CD14-positive monocyte (primary cell): ENCODE measurements around the gene LIN7A. TPM values are rescaled to one million over a fixed set of nuclear protein-coding genes. Genes with fewer than 3 reads are reported as not detected.

Source experiments
- DNase-seq, 3 donors: peaks; one replicate each; pipeline ENCODE4 v3.0.0-alpha.2; 2011 to 2022
- H2AFZ ChIP-seq: 2 replicates; pipeline ENCODE4 v1.6.0; 2012; ENCODE audit warnings: mild to moderate bottlenecking, low read depth, low read length, inconsistent platforms; ENCODE audit not compliant: insufficient read depth, poor library complexity, severe bottlenecking
- H3K27ac ChIP-seq, 2 donors: 1 replicate in 1 of 2; 2 replicates in 1 of 2; pipeline ENCODE4 v1.5.1; 2012 to 2013; ENCODE audit warnings: low read length in 2 of 2, control low read depth in 1 of 2, inconsistent platforms in 1 of 2, low read depth in 1 of 2, mild to moderate bottlenecking in 1 of 2
- H3K27me3 ChIP-seq, 2 donors: one replicate each; pipeline versions ENCODE4 v1.6.0 to v1.6.1; 2011 to 2013; ENCODE audit warnings: low read length in 2 of 2; ENCODE audit not compliant: control insufficient read depth in 2 of 2, insufficient read depth in 2 of 2
- H3K36me3 ChIP-seq, 2 donors: replicated peaks in 1 of 2; 1 replicate in 1 of 2; 2 replicates in 1 of 2; pipeline versions ENCODE4 v1.5.1 to v1.6.1; 2012 to 2013; ENCODE audit warnings: low read length in 2 of 2, control low read depth in 1 of 2, inconsistent platforms in 1 of 2, mild to moderate bottlenecking in 1 of 2; ENCODE audit not compliant: insufficient read depth in 2 of 2, control insufficient read depth in 1 of 2
- H3K4me1 ChIP-seq, 2 donors: 1 replicate in 1 of 2; 2 replicates in 1 of 2; pipeline versions ENCODE4 v1.5.1 to v1.6.1; 2012 to 2013; ENCODE audit warnings: low read length in 2 of 2, control low read depth in 1 of 2, inconsistent platforms in 1 of 2, mild to moderate bottlenecking in 1 of 2, moderate library complexity in 1 of 2; ENCODE audit not compliant: insufficient read depth in 2 of 2, control insufficient read depth in 1 of 2
- H3K4me2 ChIP-seq: replicated peaks from 2 replicates; pipeline ENCODE3; 2012; ENCODE audit warnings: low read length, moderate library complexity, mild to moderate bottlenecking; ENCODE audit not compliant: poor library complexity, severe bottlenecking; ENCODE audit errors: extremely low read depth
- H3K4me3 ChIP-seq, 3 experiments: fragments of 200-600 bp in 1 of 3; sonication (generic) in 1 of 3; replicated peaks in 1 of 3; 1 replicate in 2 of 3; 2 replicates in 1 of 3; pipeline ENCODE4 v1.5.1; 2011 to 2013; ENCODE audit warnings: low read length in 3 of 3, mild to moderate bottlenecking in 3 of 3, control low read depth in 2 of 3, low read depth in 2 of 3, inconsistent platforms in 1 of 3, moderate library complexity in 1 of 3
- H3K79me2 ChIP-seq: 2 replicates; pipeline ENCODE4 v1.6.0; 2012; ENCODE audit warnings: mild to moderate bottlenecking, control low read depth, inconsistent platforms, low read length, moderate library complexity; ENCODE audit not compliant: insufficient read depth
- H3K9ac ChIP-seq: 2 replicates; pipeline ENCODE4 v1.6.0; 2017; ENCODE audit warnings: low read length, mild to moderate bottlenecking; ENCODE audit not compliant: insufficient read depth, poor library complexity, severe bottlenecking
- H3K9me3 ChIP-seq, 2 donors: replicated peaks in 1 of 2; 1 replicate in 1 of 2; 2 replicates in 1 of 2; pipeline versions ENCODE4 v1.5.1 to v1.6.1; 2012 to 2013; ENCODE audit warnings: low read length in 2 of 2, control low read depth in 1 of 2; ENCODE audit not compliant: control insufficient read depth in 1 of 2, insufficient read depth in 1 of 2
- H4K20me1 ChIP-seq: 2 replicates; pipeline ENCODE4 v1.6.0; 2012; ENCODE audit warnings: mild to moderate bottlenecking, low read length, control low read depth, moderate library complexity; ENCODE audit not compliant: insufficient read depth
- H3K27ac Mint-ChIP-seq, 7 donors: one replicate each; pipeline ENCODE4 v1.8.0; 2020; ENCODE audit warnings: mild to moderate bottlenecking in 7 of 7, mixed read lengths in 7 of 7, moderate library complexity in 6 of 7, inconsistent platforms in 2 of 7
- H3K27me3 Mint-ChIP-seq, 3 donors: one replicate each; pipeline ENCODE4 v1.8.0; 2021 to 2022; ENCODE audit warnings: low read depth in 3 of 3, mild to moderate bottlenecking in 3 of 3, mixed read lengths in 3 of 3, moderate library complexity in 3 of 3, inconsistent platforms in 1 of 3
- H3K36me3 Mint-ChIP-seq, 2 donors: one replicate each; pipeline ENCODE4 v1.8.0; 2020; ENCODE audit warnings: mixed read lengths in 2 of 2, inconsistent platforms in 1 of 2, mild to moderate bottlenecking in 1 of 2
- H3K4me1 Mint-ChIP-seq: one replicate; pipeline ENCODE4 v1.8.0; 2020; ENCODE audit warnings: mild to moderate bottlenecking, mixed read lengths
- H3K4me3 Mint-ChIP-seq, 2 donors: one replicate each; pipeline ENCODE4 v1.8.0; 2020; ENCODE audit warnings: mild to moderate bottlenecking in 2 of 2, mixed read lengths in 2 of 2, moderate library complexity in 1 of 2
- H3K9me3 Mint-ChIP-seq, 7 donors: one replicate each; pipeline ENCODE4 v1.8.0; 2020 to 2022; ENCODE audit warnings: mixed read lengths in 7 of 7, mild to moderate bottlenecking in 6 of 7, moderate library complexity in 6 of 7, inconsistent platforms in 2 of 7
- CTCF ChIP-seq: fragments of 200-600 bp; IDR thresholded peaks from one replicate; pipeline ENCODE4 v1.8.0; 2022; ENCODE audit warnings: antibody characterized with exemption, mild to moderate bottlenecking
- WGBS: methylation state at CpG from one replicate; pipeline ENCODE4 v1.1.5; 2013; ENCODE audit warnings: missing lambda C conversion rate; ENCODE audit not compliant: insufficient coverage; 5-methylcytosine and 5-hydroxymethylcytosine counted together
- intact Hi-C, 2 donors: fragments of 100-400 bp; cut with micrococcal nuclease; formaldehyde crosslinking; loops; one replicate each; pipeline versions ENCODE4 v1.15.0 to v1.15.1; 2023
- polyA plus RNA-seq, 3 donors: library from polyadenylated mRNA; depleted of rRNA in 1 of 3; unstranded in 2 of 3; stranded (reverse) in 1 of 3; fragments of 300-500 nt in 2 of 3; fragments of >200 nt in 1 of 3; fragmentation: Illumina TruSeq in 2 of 3; gene quantifications; 1 replicate in 2 of 3; 2 replicates in 1 of 3; pipeline ENCODE4 v1.2.3, GENCODE V29; 2012 to 2021

Gene LIN7A
- polyA plus RNA-seq, 3 donors: 8.0 to 16.6 (median 15.2) TPM

- Mint-ChIP-seq H3K4me3 (no peak overlapping the region), H3K36me3 (peaks cover 54 to 62% of the 10 kb centered on the region in 2 donors), H3K9me3 (no peaks in the 10 kb centered on the region), H3K4me1 (no peaks in the 10 kb centered on the region), H3K27me3 (no peaks in the 10 kb centered on the region), H3K27ac (no peak overlapping the region)
- no peak for TF ChIP-seq CTCF
- no peak for DNase-seq
- 92% methylated on average over 2 of the region's 4 CpGs for WGBS
- Histone ChIP-seq H3K4me3 (no peak overlapping the region), H3K4me2 (no peak overlapping the region), H3K79me2 (no peaks in the 10 kb centered on the region), H3K27ac (no peak overlapping the region), H3K9ac (no peak overlapping the region), H3K9me3 (no peaks in the 10 kb centered on the region), H3K27me3 (no peaks in the 10 kb centered on the region), H3K4me1 (no peaks in the 10 kb centered on the region), H3K36me3 (peaks cover 41 to 62% of the 10 kb centered on the region in 2 donors), H4K20me1 (no peaks in the 10 kb centered on the region), H2AFZ (no peak overlapping the region)
- intact Hi-C loops: no loop called here
These were observed 139.5 kb downstream of the LIN7A start for GRCh38 chr12:80798281-80798680.

- Histone ChIP-seq H3K36me3 (peaks cover 36 to 59% of the 10 kb centered on the region in 2 donors), H3K9me3 (no peaks in the 10 kb centered on the region), H2AFZ (no peak overlapping the region), H3K9ac (no peak overlapping the region), H3K27me3 (no peaks in the 10 kb centered on the region), H3K27ac (no peak overlapping the region), H3K79me2 (no peaks in the 10 kb centered on the region), H3K4me2 (no peak overlapping the region), H3K4me1 (no peaks in the 10 kb centered on the region), H3K4me3 (no peak overlapping the region), H4K20me1 (no peaks in the 10 kb centered on the region)
- H3K4me1 Mint-ChIP-seq: no peaks in the 10 kb centered on the region
- no peaks in the 10 kb centered on the region for H3K27me3 Mint-ChIP-seq
- intact Hi-C loops: no loop called here
- no peak overlapping the region for H3K27ac Mint-ChIP-seq
- no peak overlapping the region for H3K4me3 Mint-ChIP-seq
- no peak for TF ChIP-seq CTCF
- DNase-seq: no peak
- WGBS: no CpG with 5 or more reads among the region's 1 CpG
- peaks cover 0 to 5% (median 0%) of the 10 kb centered on the region in 7 donors for H3K9me3 Mint-ChIP-seq
- H3K36me3 Mint-ChIP-seq: peaks cover 44% of the 10 kb centered on the region in 2 donors
These were observed 143.2 kb downstream of the LIN7A start for GRCh38 chr12:80794551-80794950.
